ENCODE results near the gene PRLR. TPM values are rescaled to one million over a fixed set of nuclear protein-coding genes. Genes with fewer than 3 reads are reported as not detected.

The PRLR gene
- total RNA-seq, 1 donor from 2014 or later: 0.21 TPM

DNA sequence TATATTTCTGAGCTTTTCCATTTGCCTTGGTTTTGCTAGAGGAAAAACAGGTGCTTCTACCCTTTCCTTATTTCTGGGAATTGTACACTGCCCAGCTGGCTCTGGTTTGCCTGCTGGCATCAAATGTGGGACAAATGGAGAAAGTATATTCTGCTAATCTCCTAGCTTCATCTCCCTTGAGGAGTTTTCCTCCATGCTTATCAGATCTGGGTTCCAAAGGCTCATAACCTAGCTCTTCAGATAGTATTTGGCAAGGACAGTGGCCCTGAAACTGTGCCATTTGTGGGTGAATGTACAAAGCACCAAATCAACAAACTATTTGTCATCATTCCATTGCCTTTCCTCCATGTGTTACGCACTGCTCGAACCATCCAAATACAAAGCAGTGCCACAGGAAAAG is 16.2 kb downstream of the PRLR start:
- TF ChIP-seq, protein P1, sequence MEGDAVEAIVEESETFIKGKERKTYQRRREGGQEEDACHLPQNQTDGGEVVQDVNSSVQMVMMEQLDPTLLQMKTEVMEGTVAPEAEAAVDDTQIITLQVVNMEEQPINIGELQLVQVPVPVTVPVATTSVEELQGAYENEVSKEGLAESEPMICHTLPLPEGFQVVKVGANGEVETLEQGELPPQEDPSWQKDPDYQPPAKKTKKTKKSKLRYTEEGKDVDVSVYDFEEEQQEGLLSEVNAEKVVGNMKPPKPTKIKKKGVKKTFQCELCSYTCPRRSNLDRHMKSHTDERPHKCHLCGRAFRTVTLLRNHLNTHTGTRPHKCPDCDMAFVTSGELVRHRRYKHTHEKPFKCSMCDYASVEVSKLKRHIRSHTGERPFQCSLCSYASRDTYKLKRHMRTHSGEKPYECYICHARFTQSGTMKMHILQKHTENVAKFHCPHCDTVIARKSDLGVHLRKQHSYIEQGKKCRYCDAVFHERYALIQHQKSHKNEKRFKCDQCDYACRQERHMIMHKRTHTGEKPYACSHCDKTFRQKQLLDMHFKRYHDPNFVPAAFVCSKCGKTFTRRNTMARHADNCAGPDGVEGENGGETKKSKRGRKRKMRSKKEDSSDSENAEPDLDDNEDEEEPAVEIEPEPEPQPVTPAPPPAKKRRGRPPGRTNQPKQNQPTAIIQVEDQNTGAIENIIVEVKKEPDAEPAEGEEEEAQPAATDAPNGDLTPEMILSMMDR (IDR thresholded peaks at IDR 0.05; ENCODE audit: unreplicated experiment): no peak
- Mint-ChIP-seq H3K4me1 (ENCODE audit: unreplicated experiment) (no peaks in the 10 kb centered on the region), H3K4me3 (ENCODE audit: unreplicated experiment) (no peak overlapping the region), H3K27ac (ENCODE audit: unreplicated experiment) (no peak overlapping the region), H3K27me3 (ENCODE audit: unreplicated experiment) (no peaks in the 10 kb centered on the region), H3K36me3 (ENCODE audit: low read depth, unreplicated experiment) (no peaks in the 10 kb centered on the region), H3K9me3 (ENCODE audit: unreplicated experiment) (no peaks in the 10 kb centered on the region)
- no peak for DNase-seq (ENCODE audit: low spot score)

DNA sequence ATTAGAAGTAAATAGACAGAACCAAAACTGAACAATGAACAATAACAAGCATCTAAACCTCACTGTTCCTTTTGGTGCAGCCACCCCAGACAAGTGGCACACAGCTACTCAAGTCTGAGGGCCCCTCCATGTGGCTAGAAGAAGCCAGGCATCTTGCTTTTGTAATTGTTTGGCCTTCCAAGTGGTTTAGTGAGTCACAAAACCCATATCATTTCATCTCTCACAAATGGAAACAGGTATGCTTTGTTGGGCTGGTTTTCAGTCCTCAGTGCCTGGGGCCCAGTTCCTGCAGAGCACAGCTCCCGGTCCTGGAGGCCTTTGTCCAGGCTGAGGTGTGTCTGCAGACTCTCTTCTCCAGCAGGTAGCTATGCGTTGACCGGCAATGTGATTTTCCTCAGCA is 16.7 kb downstream of the PRLR start:
- DNase-seq (ENCODE audit: low spot score): no peak
- H3K27me3 Mint-ChIP-seq (ENCODE audit: unreplicated experiment): no peaks in the 10 kb centered on the region
- no peaks in the 10 kb centered on the region for H3K4me1 Mint-ChIP-seq (ENCODE audit: unreplicated experiment)
- no peak overlapping the region for H3K4me3 Mint-ChIP-seq (ENCODE audit: unreplicated experiment)
- no peaks in the 10 kb centered on the region for H3K9me3 Mint-ChIP-seq (ENCODE audit: unreplicated experiment)
- TF ChIP-seq, protein P1 (IDR thresholded peaks at IDR 0.05; ENCODE audit: unreplicated experiment): no peak
- no peaks in the 10 kb centered on the region for H3K36me3 Mint-ChIP-seq (ENCODE audit: low read depth, unreplicated experiment)
- H3K27ac Mint-ChIP-seq (ENCODE audit: unreplicated experiment): no peak overlapping the region

DNA sequence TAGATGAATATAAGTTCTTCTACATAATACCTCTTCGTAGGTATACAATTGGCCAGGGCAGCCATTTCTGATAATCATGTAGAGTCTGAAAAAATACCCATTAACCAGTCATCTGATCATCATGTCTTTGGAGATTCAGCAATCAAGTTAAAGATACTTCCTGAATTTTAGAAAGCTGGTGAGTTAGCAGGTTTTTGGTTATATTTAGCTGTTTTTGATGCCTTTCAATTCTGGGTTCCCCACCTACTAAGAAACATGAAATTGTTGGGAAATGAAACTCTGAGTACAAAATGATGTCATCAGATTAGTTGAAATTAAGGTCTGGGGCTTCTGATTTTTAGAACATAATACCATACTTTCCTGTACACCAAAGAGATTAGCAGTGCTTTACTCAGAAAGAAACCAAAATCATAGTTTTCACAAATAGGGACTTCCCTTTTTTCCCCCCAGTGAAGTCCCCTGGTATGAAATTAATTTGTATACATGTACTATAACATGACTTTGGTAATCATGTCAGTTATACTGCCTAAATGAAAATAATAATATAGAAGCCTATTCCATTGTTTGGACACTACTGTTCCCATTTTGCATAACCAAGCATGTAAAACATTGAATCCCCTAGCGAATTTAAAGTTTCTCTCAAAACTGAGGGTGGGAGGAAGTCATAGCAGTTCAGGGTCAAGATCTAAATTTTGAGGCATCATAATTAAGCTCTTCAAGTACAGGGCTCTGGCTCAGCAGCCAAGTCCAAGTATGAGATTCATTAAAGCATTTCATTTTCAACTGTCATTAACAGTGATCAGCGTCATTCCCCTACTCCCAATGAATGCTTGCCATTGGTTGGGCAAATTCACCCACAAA is 17.9 kb downstream of the PRLR start:
- Mint-ChIP-seq H3K27ac (ENCODE audit: unreplicated experiment) (no peak overlapping the region), H3K36me3 (ENCODE audit: low read depth, unreplicated experiment) (no peaks in the 10 kb centered on the region), H3K9me3 (ENCODE audit: unreplicated experiment) (no peaks in the 10 kb centered on the region), H3K4me3 (ENCODE audit: unreplicated experiment) (no peak overlapping the region), H3K27me3 (ENCODE audit: unreplicated experiment) (no peaks in the 10 kb centered on the region), H3K4me1 (ENCODE audit: unreplicated experiment) (peaks cover 6% of the 10 kb centered on the region)
- DNase-seq (ENCODE audit: low spot score): no peak
- TF ChIP-seq, protein P1 (IDR thresholded peaks at IDR 0.05; ENCODE audit: unreplicated experiment): no peak

DNA sequence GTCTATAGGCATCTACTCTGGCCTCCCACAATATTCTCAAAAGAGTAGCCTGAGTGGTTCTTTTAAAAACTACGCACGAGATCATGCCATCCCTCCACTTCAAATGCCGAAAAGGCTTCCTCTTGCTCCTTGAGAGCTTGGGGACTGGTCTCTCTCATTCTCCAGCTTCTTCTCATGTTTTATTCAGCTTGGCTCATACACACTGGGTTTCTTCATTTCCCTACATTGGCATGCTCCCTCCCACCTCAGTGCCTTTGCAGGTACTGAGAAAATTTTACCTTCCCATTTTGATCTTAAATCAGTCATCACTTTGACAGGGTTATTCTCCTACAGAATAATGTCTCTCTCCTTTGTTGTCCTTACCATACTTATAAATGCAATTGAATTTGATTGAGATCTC is 20.4 kb downstream of the PRLR start:
- Mint-ChIP-seq H3K9me3 (ENCODE audit: unreplicated experiment) (no peaks in the 10 kb centered on the region), H3K27me3 (ENCODE audit: unreplicated experiment) (no peaks in the 10 kb centered on the region), H3K27ac (ENCODE audit: unreplicated experiment) (no peak overlapping the region), H3K4me3 (ENCODE audit: unreplicated experiment) (no peak overlapping the region), H3K4me1 (ENCODE audit: unreplicated experiment) (peaks cover 6% of the 10 kb centered on the region), H3K36me3 (ENCODE audit: low read depth, unreplicated experiment) (no peaks in the 10 kb centered on the region)
- DNase-seq (ENCODE audit: low spot score): no peak
- TF ChIP-seq, protein P1 (IDR thresholded peaks at IDR 0.05; ENCODE audit: unreplicated experiment): no peak

DNA sequence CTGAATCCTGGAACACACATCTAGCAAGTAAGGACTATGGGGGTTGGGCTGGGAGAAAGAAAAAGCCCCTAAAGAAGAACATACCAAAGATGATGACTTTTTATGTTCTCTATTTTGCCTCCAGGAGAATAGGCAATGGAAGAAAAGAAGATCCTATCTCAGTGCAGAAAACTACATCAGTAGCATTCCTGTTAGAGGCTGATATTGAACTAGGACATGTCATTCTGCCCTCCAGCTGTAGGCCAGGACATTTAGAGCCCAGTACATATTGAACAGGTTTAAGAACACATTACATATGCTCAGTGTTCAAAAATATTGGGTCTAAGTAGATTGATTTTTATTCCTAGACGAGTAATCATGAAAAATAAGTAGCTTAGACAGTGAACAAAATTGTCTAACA is 24.7 kb downstream of the PRLR start:
- no peak for DNase-seq (ENCODE audit: low spot score)
- TF ChIP-seq, protein P1 (IDR thresholded peaks at IDR 0.05; ENCODE audit: unreplicated experiment): no peak
- Mint-ChIP-seq H3K4me1 (ENCODE audit: unreplicated experiment) (peaks cover 6% of the 10 kb centered on the region), H3K36me3 (ENCODE audit: low read depth, unreplicated experiment) (no peaks in the 10 kb centered on the region), H3K27me3 (ENCODE audit: unreplicated experiment) (no peaks in the 10 kb centered on the region), H3K27ac (ENCODE audit: unreplicated experiment) (no peak overlapping the region), H3K4me3 (ENCODE audit: unreplicated experiment) (no peak overlapping the region), H3K9me3 (ENCODE audit: unreplicated experiment) (no peaks in the 10 kb centered on the region)
